Measurements from ENCODE around the gene LINGO1.

DNA sequence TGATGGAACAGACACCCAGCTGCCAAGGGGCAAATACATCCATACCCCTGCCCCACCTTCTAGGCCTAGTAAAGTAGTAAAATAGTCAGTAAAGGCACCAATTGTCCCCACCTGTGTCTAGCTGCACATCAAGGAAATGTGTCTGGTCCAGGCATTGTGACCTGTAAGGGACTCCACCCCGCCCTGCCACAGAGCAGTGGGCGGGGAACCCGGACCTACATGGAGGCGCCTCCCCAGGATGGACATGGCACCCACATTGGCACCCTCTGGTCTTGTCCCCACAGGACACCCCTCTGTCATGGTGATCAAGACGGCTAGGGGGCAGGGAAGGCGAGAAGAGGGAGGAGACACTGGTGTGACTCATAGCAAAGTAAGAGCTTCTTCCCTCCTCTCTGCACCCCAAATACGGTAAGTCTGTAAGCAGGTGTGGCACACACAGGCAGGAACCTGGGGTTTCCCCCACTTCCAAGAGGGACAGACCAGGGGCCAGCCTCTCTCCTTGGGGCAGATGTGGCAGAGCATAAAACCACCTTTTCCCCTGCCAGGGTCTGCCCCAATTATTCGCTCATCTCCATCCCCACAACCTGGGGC is 13.5 kb upstream of the LINGO1 start:
- TF ChIP-seq, protein P1, sequence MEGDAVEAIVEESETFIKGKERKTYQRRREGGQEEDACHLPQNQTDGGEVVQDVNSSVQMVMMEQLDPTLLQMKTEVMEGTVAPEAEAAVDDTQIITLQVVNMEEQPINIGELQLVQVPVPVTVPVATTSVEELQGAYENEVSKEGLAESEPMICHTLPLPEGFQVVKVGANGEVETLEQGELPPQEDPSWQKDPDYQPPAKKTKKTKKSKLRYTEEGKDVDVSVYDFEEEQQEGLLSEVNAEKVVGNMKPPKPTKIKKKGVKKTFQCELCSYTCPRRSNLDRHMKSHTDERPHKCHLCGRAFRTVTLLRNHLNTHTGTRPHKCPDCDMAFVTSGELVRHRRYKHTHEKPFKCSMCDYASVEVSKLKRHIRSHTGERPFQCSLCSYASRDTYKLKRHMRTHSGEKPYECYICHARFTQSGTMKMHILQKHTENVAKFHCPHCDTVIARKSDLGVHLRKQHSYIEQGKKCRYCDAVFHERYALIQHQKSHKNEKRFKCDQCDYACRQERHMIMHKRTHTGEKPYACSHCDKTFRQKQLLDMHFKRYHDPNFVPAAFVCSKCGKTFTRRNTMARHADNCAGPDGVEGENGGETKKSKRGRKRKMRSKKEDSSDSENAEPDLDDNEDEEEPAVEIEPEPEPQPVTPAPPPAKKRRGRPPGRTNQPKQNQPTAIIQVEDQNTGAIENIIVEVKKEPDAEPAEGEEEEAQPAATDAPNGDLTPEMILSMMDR (conservative IDR thresholded peaks at IDR 0.05; ENCODE audit: low read length), result no peak
- TF ChIP-seq EZH2phosphoT487 (IDR thresholded peaks at IDR 0.05; ENCODE audit: borderline replicate concordance, low read depth, low read length), result no peak
